ENCODE data around the gene EHF.

DNA sequence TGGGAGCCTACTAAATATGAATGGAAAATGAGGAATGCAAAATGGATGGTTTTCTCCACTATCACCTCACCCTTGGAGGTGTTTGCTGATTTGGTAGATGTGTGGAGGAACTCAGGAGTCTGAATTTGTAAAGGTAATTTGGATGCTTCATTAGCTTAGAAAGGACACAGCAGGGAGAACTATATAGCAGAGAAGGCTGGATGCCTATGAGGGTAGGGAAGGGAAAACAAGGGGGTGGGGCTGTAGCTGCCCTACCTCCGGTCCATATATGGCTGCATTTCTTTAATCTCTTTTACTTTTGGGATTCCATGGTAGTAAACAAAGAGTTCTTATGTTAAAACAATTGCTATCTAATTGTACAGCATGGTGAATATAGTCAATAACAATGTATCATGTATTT lies 4.8 kb upstream of the EHF start:
- TF ChIP-seq CTCF (IDR thresholded peaks at IDR 0.05; ENCODE audit: insufficient read depth, low read length, poor library complexity, severe bottlenecking) (no peak), EZH2phosphoT487 (conservative IDR thresholded peaks at IDR 0.05; ENCODE audit: low read length) (no peak)
